RWPE2 (cell line): ENCODE data around the gene SYNE1.
"Not testable (repeated sequence)": the region's sequence is repeated elsewhere in the genome, so short reads cannot be mapped to it uniquely, and the experiment has no call there.

ENCODE experiments used
- ATAC-seq: fragments of 200-7000 bp; cut with Tn5 transposase; 3 replicates; pipeline ENCODE4 v1.9.1; 2021; ENCODE audit warnings: low read depth
- DNase-seq: peaks from one replicate; pipeline ENCODE4 v3.0.0-alpha.2; 2020; ENCODE audit warnings: low spot score
- H3K27ac ChIP-seq: fragments of 450-650 bp; 2 replicates; pipeline ENCODE4 v1.5.1; 2017; ENCODE audit warnings: mild to moderate bottlenecking; ENCODE audit not compliant: poor library complexity, severe bottlenecking
- H3K27me3 ChIP-seq: fragments of 250-450 bp; sonication (Bioruptor Pico); 2 replicates; pipeline ENCODE4 v1.5.1; 2021; ENCODE audit warnings: mild to moderate bottlenecking, moderate library complexity; ENCODE audit not compliant: insufficient read depth, poor library complexity, severe bottlenecking
- H3K36me3 ChIP-seq: fragments of 250-450 bp; sonication (Bioruptor Pico); 2 replicates; pipeline ENCODE4 v1.5.1; 2020; ENCODE audit warnings: low read depth, mild to moderate bottlenecking, moderate library complexity
- H3K4me1 ChIP-seq: fragments of 250-450 bp; sonication (Bioruptor Pico); 2 replicates; pipeline ENCODE4 v1.5.1; 2021; ENCODE audit warnings: mild to moderate bottlenecking, moderate library complexity; ENCODE audit not compliant: insufficient read depth, poor library complexity, severe bottlenecking
- H3K4me3 ChIP-seq: fragments of 250-450 bp; sonication (Bioruptor Pico); 2 replicates; pipeline ENCODE4 v1.5.1; 2021; ENCODE audit warnings: mild to moderate bottlenecking, moderate library complexity; ENCODE audit not compliant: severe bottlenecking
- H3K9me3 ChIP-seq: fragments of 250-450 bp; sonication (Bioruptor Pico); 2 replicates; pipeline ENCODE4 v1.5.1; 2021; ENCODE audit warnings: mild to moderate bottlenecking, moderate library complexity; ENCODE audit not compliant: severe bottlenecking
- CTCF ChIP-seq: fragments of 450-650 bp; IDR thresholded peaks from one replicate; pipeline ENCODE4 v1.5.1; 2017; ENCODE audit warnings: mild to moderate bottlenecking, moderate library complexity; ENCODE audit not compliant: poor library complexity, severe bottlenecking

SYNE1 gene

GRCh38 chr6:152146385-152146784 lies 490.8 kb downstream of the SYNE1 start:
- TF ChIP-seq CTCF = no peak
- no peaks in the 10 kb centered on the region for H3K36me3 ChIP-seq
- no peaks in the 10 kb centered on the region for H3K27me3 ChIP-seq
- no peak overlapping the region for H3K4me3 ChIP-seq
- DNase-seq (no peak), ATAC-seq (0 out of 3 replicates have a peak, but pooled peaks have one; percentile 31)
- no peaks in the 10 kb centered on the region for H3K9me3 ChIP-seq
- H3K4me1 ChIP-seq = no peaks in the 10 kb centered on the region
- no peak overlapping the region for H3K27ac ChIP-seq

GRCh38 chr6:152143359-152143758 lies 493.8 kb downstream of the SYNE1 start:
- no peaks in the 10 kb centered on the region for H3K27me3 ChIP-seq
- no peak overlapping the region for H3K27ac ChIP-seq
- TF ChIP-seq CTCF = no peak
- DNase-seq = no peak
- H3K4me1 ChIP-seq = no peaks in the 10 kb centered on the region
- ATAC-seq = no peak
- no peak overlapping the region for H3K4me3 ChIP-seq
- H3K36me3 ChIP-seq = no peaks in the 10 kb centered on the region
- H3K9me3 ChIP-seq = no peaks in the 10 kb centered on the region

- no peaks in the 10 kb centered on the region for H3K4me1 ChIP-seq
- no peak for ATAC-seq
Measured at GRCh38 chr6:152142105-152142504, 495.1 kb downstream of the SYNE1 start.

GRCh38 chr6:152138344-152138743 lies 498.8 kb downstream of the SYNE1 start:
- H3K9me3 ChIP-seq, H3K4me3 ChIP-seq, H3K27me3 ChIP-seq, ATAC-seq, H3K36me3 ChIP-seq, H3K27ac ChIP-seq, DNase-seq, H3K4me1 ChIP-seq: not testable (repeated sequence)

More at GRCh38 chr6:152142105-152142504, 495.1 kb downstream of the SYNE1 start:
- H3K36me3 ChIP-seq = no peaks in the 10 kb centered on the region
- H3K27me3 ChIP-seq = no peaks in the 10 kb centered on the region
- no peak overlapping the region for H3K27ac ChIP-seq
- DNase-seq = no peak
- TF ChIP-seq CTCF = no peak
- H3K4me3 ChIP-seq = no peak overlapping the region
- no peaks in the 10 kb centered on the region for H3K9me3 ChIP-seq

- H3K4me1 ChIP-seq = no peaks in the 10 kb centered on the region
- no peak for TF ChIP-seq CTCF
- H3K27me3 ChIP-seq = no peaks in the 10 kb centered on the region
- no peaks in the 10 kb centered on the region for H3K9me3 ChIP-seq
- H3K4me3 ChIP-seq = no peak overlapping the region
- ATAC-seq (no peak), DNase-seq (no peak)
- H3K36me3 ChIP-seq = no peaks in the 10 kb centered on the region; the same call in 1 of the 2 replicates
- no peak overlapping the region for H3K27ac ChIP-seq
Measured at GRCh38 chr6:152136449-152136825, 500.7 kb downstream of the SYNE1 start.
